Measurements from ENCODE around the gene OR13C8.

GRCh38 chr9:104604801-104605200, 35.8 kb downstream of the OR13C8 start:
- TF ChIP-seq POLR2A (IDR thresholded peaks at IDR 0.05) (no peak), CTCF (IDR thresholded peaks at IDR 0.05) (no peak)
